ENCODE data around the gene OLFML3. TPM values are rescaled to one million over a fixed set of nuclear protein-coding genes. Genes with fewer than 3 reads are reported as not detected.
"Not testable (repeated sequence)": the region's sequence is repeated elsewhere in the genome, so short reads cannot be mapped to it uniquely, and the experiment has no call there.

Gene OLFML3
- total RNA-seq, 4 donors from 2014 or later: 3.3 to 12.0 (median 7.8) TPM

GRCh38 chr1:114000406-114000805 lies 21.1 kb downstream of the OLFML3 start:
- Histone ChIP-seq H3K4me3 (no peak overlapping the region), H3K9me3 (no peaks in the 10 kb centered on the region), H3K27ac (no peak overlapping the region), H3K4me1 (no peaks in the 10 kb centered on the region), H3K36me3 (no peaks in the 10 kb centered on the region), H3K27me3 (no peaks in the 10 kb centered on the region)
- DNase-seq: no peak
- TF ChIP-seq POLR2A (IDR thresholded peaks at IDR 0.05) (no peak), CTCF (IDR thresholded peaks at IDR 0.05) (no peak)

- H3K27ac ChIP-seq: no peak overlapping the region
- no peak overlapping the region for H3K4me3 ChIP-seq
- DNase-seq: no peak
- no peaks in the 10 kb centered on the region for H3K27me3 ChIP-seq
- TF ChIP-seq CTCF (IDR thresholded peaks at IDR 0.05): no peak
- TF ChIP-seq POLR2A (IDR thresholded peaks at IDR 0.05): no peak
- H3K9me3 ChIP-seq: no peaks in the 10 kb centered on the region
- H3K36me3 ChIP-seq: no peaks in the 10 kb centered on the region
- no peaks in the 10 kb centered on the region for H3K4me1 ChIP-seq
These were observed 23.4 kb downstream of the OLFML3 start for GRCh38 chr1:114002492-114003239.

- TF ChIP-seq POLR2A (IDR thresholded peaks at IDR 0.05): no peak
- no peak for TF ChIP-seq CTCF (IDR thresholded peaks at IDR 0.05)
- no peaks in the 10 kb centered on the region for H3K4me1 ChIP-seq
- no peaks in the 10 kb centered on the region for H3K27me3 ChIP-seq
- H3K4me3 ChIP-seq: no peak overlapping the region
- no peak overlapping the region for H3K27ac ChIP-seq
- no peaks in the 10 kb centered on the region for H3K36me3 ChIP-seq
- no peak for DNase-seq
- no peaks in the 10 kb centered on the region for H3K9me3 ChIP-seq
These were observed 24.2 kb downstream of the OLFML3 start for GRCh38 chr1:114003431-114003830.

GRCh38 chr1:114006825-114007224 lies 27.6 kb downstream of the OLFML3 start:
- H3K27ac ChIP-seq, H3K4me3 ChIP-seq, H3K27me3 ChIP-seq, H3K36me3 ChIP-seq, H3K4me1 ChIP-seq, DNase-seq, H3K9me3 ChIP-seq: not testable (repeated sequence)

- TF ChIP-seq POLR2A (IDR thresholded peaks at IDR 0.05) (no peak), CTCF (IDR thresholded peaks at IDR 0.05) (no peak)
- Histone ChIP-seq H3K36me3 (no peaks in the 10 kb centered on the region), H3K27ac (no peak overlapping the region), H3K9me3 (no peaks in the 10 kb centered on the region), H3K4me1 (no peaks in the 10 kb centered on the region), H3K27me3 (no peaks in the 10 kb centered on the region), H3K4me3 (no peak overlapping the region)
- no peak for DNase-seq
These were observed 29.2 kb downstream of the OLFML3 start for GRCh38 chr1:114008480-114008941.

- H3K9me3 ChIP-seq: no peaks in the 10 kb centered on the region
- H3K36me3 ChIP-seq: no peaks in the 10 kb centered on the region
- H3K27me3 ChIP-seq: no peaks in the 10 kb centered on the region
- no peak overlapping the region for H3K4me3 ChIP-seq
- no peak for DNase-seq
- TF ChIP-seq POLR2A (IDR thresholded peaks at IDR 0.05): no peak
- TF ChIP-seq CTCF (IDR thresholded peaks at IDR 0.05): no peak
- no peak overlapping the region for H3K27ac ChIP-seq
- H3K4me1 ChIP-seq: no peaks in the 10 kb centered on the region
These were observed 29.7 kb downstream of the OLFML3 start for GRCh38 chr1:114008993-114009392.

Measured in Peyer's patch (tissue), 4 donors.